ENCODE data around the gene SCG3. TPM values are rescaled to one million over a fixed set of nuclear protein-coding genes. Genes with fewer than 3 reads are reported as not detected.

SCG3 gene
- total RNA-seq, 2 donors from 2014 or later = 2.9 to 6.3 TPM

- peaks cover 20% of the 10 kb centered on the region for H3K4me1 ChIP-seq
- no peak overlapping the region for H3K27ac ChIP-seq
- TF ChIP-seq POLR2A (IDR thresholded peaks at IDR 0.05) (no peak), CTCF (IDR thresholded peaks at IDR 0.05) (no peak)
- ATAC-seq = no peak
- H3K27me3 ChIP-seq = no peaks in the 10 kb centered on the region
- no peaks in the 10 kb centered on the region for H3K9me3 ChIP-seq
- H3K4me3 ChIP-seq = no peak overlapping the region
- DNase-seq = no peak
- 80 to 81% methylated on average over 2 of the region's 2 CpGs for WGBS, 2 donors
- intact Hi-C loops (cut with DNase I) = no loop called here
- H3K36me3 ChIP-seq (replicated peaks in 1 of 2; ENCODE audit: insufficient read depth in 1 of 2, low read depth in 2 of 2) = no peaks in the 10 kb centered on the region
Observed at GRCh38 chr15:51739061-51739712, 57.9 kb downstream of the SCG3 start.

DNA sequence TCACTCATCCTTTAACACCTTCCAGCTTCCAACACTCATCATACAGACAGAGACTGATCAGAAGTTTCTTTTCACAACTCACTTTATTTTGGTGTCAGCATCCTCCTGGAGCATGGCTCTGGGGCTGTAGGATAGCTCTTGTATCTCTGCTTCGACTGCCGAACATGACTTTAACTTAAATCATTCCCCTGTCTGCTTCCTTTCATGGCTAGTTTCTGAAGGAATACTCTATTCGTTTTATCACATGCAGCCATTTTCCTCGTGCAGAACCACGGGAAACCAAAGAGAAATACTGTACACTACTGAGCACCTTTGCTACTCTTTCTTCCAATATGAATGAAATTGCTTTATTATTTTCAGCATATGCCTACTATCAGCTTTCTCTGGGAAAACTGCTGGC, 68.0 kb downstream of the SCG3 start:
- H3K27ac ChIP-seq = no peak overlapping the region
- no peak for ATAC-seq
- DNase-seq = no peak
- intact Hi-C loops (cut with DNase I) = no loop called here
- H3K9me3 ChIP-seq = no peaks in the 10 kb centered on the region
- TF ChIP-seq CTCF (IDR thresholded peaks at IDR 0.05) = no peak
- TF ChIP-seq POLR2A (IDR thresholded peaks at IDR 0.05) = no peak
- no peaks in the 10 kb centered on the region for H3K36me3 ChIP-seq (replicated peaks in 1 of 2; ENCODE audit: insufficient read depth in 1 of 2, low read depth in 2 of 2)
- 67 to 72% methylated on average over 5 of the region's 5 CpGs for WGBS, 2 donors
- H3K4me3 ChIP-seq = no peak overlapping the region
- no peaks in the 10 kb centered on the region for H3K27me3 ChIP-seq
- H3K4me1 ChIP-seq = peaks cover 13% of the 10 kb centered on the region

DNA sequence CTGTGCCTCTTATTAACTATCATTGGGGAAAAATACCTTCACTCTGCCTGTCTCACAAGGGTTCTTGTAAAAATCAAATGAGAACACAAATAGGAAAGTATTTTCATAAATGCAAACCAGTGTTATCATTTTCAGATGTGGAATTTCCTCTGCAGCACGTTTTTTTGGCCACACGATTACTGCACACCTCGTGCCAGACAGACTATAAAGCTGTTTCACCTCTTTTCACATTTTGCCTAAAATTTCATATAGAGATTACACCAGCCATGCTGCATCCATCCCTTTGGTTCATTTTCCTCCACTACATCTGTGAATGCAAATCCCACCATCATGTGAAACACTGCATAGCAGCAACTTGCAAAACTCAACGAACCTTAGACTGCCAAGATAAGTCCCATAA, 68.9 kb downstream of the SCG3 start:
- Histone ChIP-seq H3K9me3 (no peaks in the 10 kb centered on the region), H3K27me3 (no peaks in the 10 kb centered on the region), H3K4me3 (no peak overlapping the region), H3K27ac (no peak overlapping the region), H3K4me1 (peaks cover 13% of the 10 kb centered on the region), H3K36me3 (replicated peaks in 1 of 2; ENCODE audit: insufficient read depth in 1 of 2, low read depth in 2 of 2) (no peaks in the 10 kb centered on the region)
- TF ChIP-seq CTCF (IDR thresholded peaks at IDR 0.05) (no peak), POLR2A (IDR thresholded peaks at IDR 0.05) (no peak)
- DNase-seq = no peak
- intact Hi-C loops (cut with DNase I) = no loop called here
- no peak for ATAC-seq
- 64 to 65% methylated on average over 4 of the region's 4 CpGs for WGBS, 2 donors

DNA sequence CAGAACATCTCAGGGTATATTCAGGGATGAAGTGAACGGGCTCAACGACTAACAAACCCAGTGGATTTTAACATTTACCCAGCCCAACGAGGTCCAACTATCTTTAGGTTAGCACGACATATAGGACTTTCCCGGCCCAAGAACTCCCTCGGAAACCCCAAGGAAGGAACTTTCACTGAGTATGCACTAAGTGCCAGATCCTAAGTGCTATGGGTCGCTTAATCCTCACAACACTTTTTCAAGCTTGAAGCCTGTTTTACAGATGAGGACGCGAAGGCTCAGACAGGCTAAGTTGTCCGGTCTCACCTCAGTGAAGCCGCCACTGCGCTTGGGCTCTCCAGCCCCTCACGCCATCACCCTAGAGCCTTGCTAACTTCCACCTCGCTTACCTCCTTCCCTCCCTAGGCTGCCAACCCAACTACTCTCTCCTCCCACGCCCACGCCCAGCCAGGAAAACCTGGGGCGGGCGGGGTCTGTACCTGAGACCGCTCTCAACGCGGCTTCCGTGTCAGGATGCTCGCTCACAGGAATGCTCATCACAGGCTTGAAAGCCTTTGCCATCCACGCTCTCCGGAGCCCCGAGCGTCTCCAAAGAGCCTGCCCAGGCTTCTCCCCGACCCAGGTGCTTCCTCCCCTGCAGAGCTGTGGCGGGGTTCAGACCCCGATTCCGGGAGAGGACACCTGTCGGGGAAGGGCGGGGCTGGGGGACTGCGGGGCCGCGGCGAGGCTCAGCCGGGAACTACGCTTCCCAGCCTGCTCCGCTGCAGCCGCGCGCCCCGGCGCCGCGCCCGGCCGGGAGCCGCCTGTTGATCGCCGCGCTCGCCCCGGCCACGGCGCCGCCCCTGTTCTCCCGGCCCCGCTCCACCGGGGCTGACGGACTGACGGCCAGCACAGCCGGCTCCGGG, 69.7 kb downstream of the SCG3 start, which contains the start of gene TMOD2:
Gene TMOD2, plus strand, starts transcription at position 806 of the 905 bp plus-strand sequence. CDS start 14,845 bp downstream, outside the sequence.
- no peaks in the 10 kb centered on the region for H3K36me3 ChIP-seq (replicated peaks in 1 of 2; ENCODE audit: insufficient read depth in 1 of 2, low read depth in 2 of 2)
- no peaks in the 10 kb centered on the region for H3K27me3 ChIP-seq
- no peak for TF ChIP-seq CTCF (IDR thresholded peaks at IDR 0.05)
- no peak for TF ChIP-seq POLR2A (IDR thresholded peaks at IDR 0.05)
- peak within 1 kb of the TSS in 3 of 4 donors; percentile 31 to 57 (median 33) for H3K27ac ChIP-seq
- H3K4me1 ChIP-seq = peaks cover 13% of the 10 kb centered on the region
- 11 to 17% methylated on average over 24 to 40 of the region's 65 CpGs for WGBS, 2 donors
- DNase-seq (peak; percentile 42 to 62 (median 48)), ATAC-seq (peak; percentile 86)
- intact Hi-C loops (cut with DNase I) = no loop called here
- peak within 1 kb of the TSS; percentile 32 to 57 for H3K4me3 ChIP-seq
- no peaks in the 10 kb centered on the region for H3K9me3 ChIP-seq
